ENCODE results near the gene TCAP.

TCAP gene

GRCh38 chr17:39651923-39652586, 13.1 kb upstream of the TCAP start:
- DNase-seq: no peak

GRCh38 chr17:39652587-39653315, 12.4 kb upstream of the TCAP start:
- DNase-seq: no peak

GRCh38 chr17:39653316-39653661, 11.9 kb upstream of the TCAP start:
- DNase-seq: no peak

GRCh38 chr17:39653662-39654331, 11.4 kb upstream of the TCAP start:
- DNase-seq: no peak

GRCh38 chr17:39655105-39655504, 10.0 kb upstream of the TCAP start:
- no peak for DNase-seq

GRCh38 chr17:39658346-39658745, 6.8 kb upstream of the TCAP start:
- DNase-seq: no peak

GRCh38 chr17:39658760-39659159, 6.4 kb upstream of the TCAP start:
- DNase-seq: no peak

GRCh38 chr17:39659279-39660010, 5.7 kb upstream of the TCAP start:
- DNase-seq: no peak

GRCh38 chr17:39660011-39660360, 5.2 kb upstream of the TCAP start:
- no peak for DNase-seq

GRCh38 chr17:39660397-39661385, 4.5 kb upstream of the TCAP start:
- no peak for DNase-seq

GRCh38 chr17:39661744-39662541, 3.2 kb upstream of the TCAP start:
- no peak for DNase-seq

- no peak for DNase-seq
Observed at GRCh38 chr17:39662551-39663339, 2.4 kb upstream of the TCAP start.

GRCh38 chr17:39663340-39663687, 1.8 kb upstream of the TCAP start:
- no peak for DNase-seq

- DNase-seq: no peak
Observed at GRCh38 chr17:39663688-39664580, 1.2 kb upstream of the TCAP start.

- DNase-seq: no peak
Observed at GRCh38 chr17:39665642-39666224, 584 bp downstream of the TCAP start.

- no peak for DNase-seq
Observed at GRCh38 chr17:39666231-39666600, 1.1 kb downstream of the TCAP start.

- DNase-seq: no peak
Observed at GRCh38 chr17:39666601-39667261, 1.6 kb downstream of the TCAP start.

- no peak for DNase-seq
Observed at GRCh38 chr17:39667262-39667944, 2.3 kb downstream of the TCAP start.
